Measurements from ENCODE around the gene MAML2. TPM values are rescaled to one million over a fixed set of nuclear protein-coding genes. Genes with fewer than 3 reads are reported as not detected.

Gene MAML2
- total RNA-seq, 1 experiment from 2014 or later, result 2.9 TPM

- in situ Hi-C loops (cut with HindIII; ENCODE audit: low pct_unique_long_range_greater_than_20kb, low sequenced_read_pairs) (no loop called here), intact Hi-C loops (cut with micrococcal nuclease; ENCODE audit: unreplicated experiment) (no loop called here)
- Histone ChIP-seq H3K9me3 (ENCODE audit: control insufficient read depth, insufficient read depth, low read depth, low read length) (no peaks in the 10 kb centered on the region), H3K27ac (ENCODE audit: low read length) (no peak overlapping the region), H3K4me1 (ENCODE audit: control insufficient read depth, insufficient read depth, low read length) (no peaks in the 10 kb centered on the region), H3K27me3 (ENCODE audit: control insufficient read depth, insufficient read depth, low read length) (no peaks in the 10 kb centered on the region), H3K4me3 (ENCODE audit: low read depth in 2 of 2, low read length in 2 of 2) (no peak overlapping the region), H3K36me3 (ENCODE audit: control insufficient read depth, insufficient read depth, low read length) (no peaks in the 10 kb centered on the region)
- ATAC-seq, result no peak
- no peak for TF ChIP-seq POLR2AphosphoS5 (IDR thresholded peaks at IDR 0.05; ENCODE audit: low read depth, low read length)
- no peak for TF ChIP-seq REST (IDR thresholded peaks at IDR 0.05; ENCODE audit: insufficient read depth in 1 of 2, low read depth in 2 of 2, low read length in 1 of 2)
- no peak for TF ChIP-seq TCF7L2 (IDR thresholded peaks at IDR 0.05; ENCODE audit: low read depth, low read length)
- TF ChIP-seq SIN3A (IDR thresholded peaks at IDR 0.05; ENCODE audit: borderline replicate concordance, insufficient read depth, low read depth, low read length), result no peak
- TF ChIP-seq, protein P1, sequence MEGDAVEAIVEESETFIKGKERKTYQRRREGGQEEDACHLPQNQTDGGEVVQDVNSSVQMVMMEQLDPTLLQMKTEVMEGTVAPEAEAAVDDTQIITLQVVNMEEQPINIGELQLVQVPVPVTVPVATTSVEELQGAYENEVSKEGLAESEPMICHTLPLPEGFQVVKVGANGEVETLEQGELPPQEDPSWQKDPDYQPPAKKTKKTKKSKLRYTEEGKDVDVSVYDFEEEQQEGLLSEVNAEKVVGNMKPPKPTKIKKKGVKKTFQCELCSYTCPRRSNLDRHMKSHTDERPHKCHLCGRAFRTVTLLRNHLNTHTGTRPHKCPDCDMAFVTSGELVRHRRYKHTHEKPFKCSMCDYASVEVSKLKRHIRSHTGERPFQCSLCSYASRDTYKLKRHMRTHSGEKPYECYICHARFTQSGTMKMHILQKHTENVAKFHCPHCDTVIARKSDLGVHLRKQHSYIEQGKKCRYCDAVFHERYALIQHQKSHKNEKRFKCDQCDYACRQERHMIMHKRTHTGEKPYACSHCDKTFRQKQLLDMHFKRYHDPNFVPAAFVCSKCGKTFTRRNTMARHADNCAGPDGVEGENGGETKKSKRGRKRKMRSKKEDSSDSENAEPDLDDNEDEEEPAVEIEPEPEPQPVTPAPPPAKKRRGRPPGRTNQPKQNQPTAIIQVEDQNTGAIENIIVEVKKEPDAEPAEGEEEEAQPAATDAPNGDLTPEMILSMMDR (IDR thresholded peaks at IDR 0.05), result no peak
- no TSS peak for BruUV-seq (replicated peaks)
- POLR2A ChIA-PET, result interaction anchor here (0.6 kb wide), 1 partner anchor 83 kb away, joined by 3 read pairs; no protein-coding TSS in a partner anchor
- no peak for DNase-seq (ENCODE audit: low read depth, low spot score)
- CTCF ChIA-PET, result no interaction called here
These were observed 230.5 kb downstream of the MAML2 start for GRCh38 chr11:96112192-96113128.

DNA sequence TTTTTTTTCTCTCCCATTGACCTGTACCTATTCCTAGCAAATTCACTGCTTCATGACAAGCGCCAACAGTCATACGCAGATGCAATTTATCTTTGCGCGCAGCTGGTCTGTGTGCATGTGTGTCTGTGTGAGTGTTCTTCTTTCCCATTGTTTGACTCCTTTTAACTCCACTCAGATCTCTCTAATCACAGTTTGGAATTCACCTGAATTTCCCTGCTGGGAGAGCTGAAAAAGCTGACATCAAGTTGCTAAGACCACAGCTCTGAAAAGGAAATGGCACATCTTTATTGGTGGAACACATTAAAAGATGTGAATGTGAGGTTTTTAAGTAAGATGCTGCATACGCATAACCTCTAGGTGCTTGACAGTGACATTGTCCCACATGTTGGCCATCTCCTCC lies 231.7 kb downstream of the MAML2 start:
- POLR2A ChIA-PET, result no interaction called here
- intact Hi-C loops (cut with micrococcal nuclease; ENCODE audit: unreplicated experiment), result no loop called here

More for the DNA sequence above, 231.7 kb downstream of the MAML2 start:
- in situ Hi-C loops (cut with HindIII; ENCODE audit: low pct_unique_long_range_greater_than_20kb, low sequenced_read_pairs), result no loop called here
- Histone ChIP-seq H3K4me3 (ENCODE audit: low read depth in 2 of 2, low read length in 2 of 2) (no peak overlapping the region), H3K27ac (ENCODE audit: low read length) (no peak overlapping the region), H3K27me3 (ENCODE audit: control insufficient read depth, insufficient read depth, low read length) (no peaks in the 10 kb centered on the region), H3K36me3 (ENCODE audit: control insufficient read depth, insufficient read depth, low read length) (no peaks in the 10 kb centered on the region), H3K4me1 (ENCODE audit: control insufficient read depth, insufficient read depth, low read length) (no peaks in the 10 kb centered on the region), H3K9me3 (ENCODE audit: control insufficient read depth, insufficient read depth, low read depth, low read length) (no peaks in the 10 kb centered on the region)
- BruUV-seq (replicated peaks), result no TSS peak
- CTCF ChIA-PET, result no interaction called here
- DNase-seq (ENCODE audit: low read depth, low spot score), result no peak
- ATAC-seq, result no peak
- TF ChIP-seq REST (IDR thresholded peaks at IDR 0.05; ENCODE audit: insufficient read depth in 1 of 2, low read depth in 2 of 2, low read length in 1 of 2) (no peak), POLR2AphosphoS5 (IDR thresholded peaks at IDR 0.05; ENCODE audit: low read depth, low read length) (no peak), SIN3A (IDR thresholded peaks at IDR 0.05; ENCODE audit: borderline replicate concordance, insufficient read depth, low read depth, low read length) (no peak), TCF7L2 (IDR thresholded peaks at IDR 0.05; ENCODE audit: low read depth, low read length) (no peak)
- TF ChIP-seq, protein P1 (IDR thresholded peaks at IDR 0.05), result no peak

All from Panc1 (cell line).